Astrocyte (in vitro differentiated cells and primary cell): Measurements from ENCODE around the gene HFE. TPM values are rescaled to one million over a fixed set of nuclear protein-coding genes. Genes with fewer than 3 reads are reported as not detected.
A peak's percentile ranks its signal among the peaks of the same experiment; 100 is the strongest.

Experiments
- DNase-seq: peaks from one replicate; pipeline ENCODE4 v3.0.0-alpha.2; 2010; ENCODE audit warnings: low read depth
- FAIRE-seq: peaks from 2 replicates; lab custom pipeline; 2011; peaks lifted over from hg19 to GRCh38; lab: Jason Lieb, UNC
- H2AFZ ChIP-seq: 2 replicates; pipeline ENCODE4 v1.6.0; 2012; ENCODE audit warnings: low read depth, low read length, inconsistent platforms
- H3K27ac ChIP-seq: 2 replicates; pipeline ENCODE4 v1.5.1; 2011; ENCODE audit warnings: low read depth, low read length, inconsistent platforms
- H3K27me3 ChIP-seq: 2 replicates; pipeline ENCODE4 v1.6.0; 2011; ENCODE audit warnings: low read length, inconsistent platforms; ENCODE audit not compliant: insufficient read depth
- H3K36me3 ChIP-seq: 2 replicates; pipeline ENCODE4 v1.5.1; 2011; ENCODE audit warnings: low read length, inconsistent platforms; ENCODE audit not compliant: insufficient read depth
- H3K4me1 ChIP-seq: 2 replicates; pipeline ENCODE4 v1.5.1; 2011; ENCODE audit warnings: low read length, inconsistent platforms; ENCODE audit not compliant: insufficient read depth
- H3K4me2 ChIP-seq: 2 replicates; pipeline ENCODE4 v1.6.0; 2012; ENCODE audit warnings: low read length, inconsistent platforms
- H3K4me3 ChIP-seq: 2 replicates; pipeline ENCODE4 v1.5.1; 2011; ENCODE audit warnings: low read depth, mild to moderate bottlenecking, low read length, inconsistent platforms; ENCODE audit not compliant: insufficient read depth
- H3K79me2 ChIP-seq: 2 replicates; pipeline ENCODE4 v1.6.0; 2012; ENCODE audit warnings: mild to moderate bottlenecking, low read length, inconsistent platforms; ENCODE audit not compliant: insufficient read depth
- H3K9ac ChIP-seq: 2 replicates; pipeline ENCODE4 v1.6.0; 2012; ENCODE audit warnings: mild to moderate bottlenecking, low read length, inconsistent platforms
- H3K9me3 ChIP-seq: 2 replicates; pipeline ENCODE4 v1.5.1; 2012; ENCODE audit warnings: low read depth, mild to moderate bottlenecking, low read length, inconsistent platforms; ENCODE audit not compliant: insufficient read depth
- H4K20me1 ChIP-seq: 2 replicates; pipeline ENCODE4 v1.6.0; 2012; ENCODE audit warnings: low read length, inconsistent platforms; ENCODE audit not compliant: insufficient read depth
- H3K27ac Mint-ChIP-seq: one replicate; pipeline ENCODE4 v1.8.0; 2021; ENCODE audit warnings: mild to moderate bottlenecking, mixed read lengths; ENCODE audit not compliant: unreplicated experiment
- H3K27me3 Mint-ChIP-seq: one replicate; pipeline ENCODE4 v1.8.0; 2021; ENCODE audit warnings: low read depth, mixed read lengths; ENCODE audit not compliant: unreplicated experiment
- H3K36me3 Mint-ChIP-seq: one replicate; pipeline ENCODE4 v1.8.0; 2021; ENCODE audit warnings: low read depth, mixed read lengths; ENCODE audit not compliant: unreplicated experiment
- H3K4me1 Mint-ChIP-seq: one replicate; pipeline ENCODE4 v1.8.0; 2021; ENCODE audit warnings: low read depth, mixed read lengths; ENCODE audit not compliant: unreplicated experiment
- H3K4me3 Mint-ChIP-seq: one replicate; pipeline ENCODE4 v1.8.0; 2021; ENCODE audit warnings: mild to moderate bottlenecking, moderate library complexity, mixed read lengths; ENCODE audit not compliant: unreplicated experiment
- H3K9me3 Mint-ChIP-seq: one replicate; pipeline ENCODE4 v1.8.0; 2021; ENCODE audit warnings: mild to moderate bottlenecking, mixed read lengths; ENCODE audit not compliant: unreplicated experiment
- EZH2 ChIP-seq: IDR thresholded peaks from 2 replicates; pipeline ENCODE4 v1.6.1; 2012; ENCODE audit warnings: mild to moderate bottlenecking, low read length, inconsistent platforms; ENCODE audit not compliant: insufficient read depth
- total RNA-seq: library from RNA; stranded (reverse); gene quantifications from 2 replicates; pipeline ENCODE4 v1.2.1, GENCODE V29; 2021
- TF ChIP-seq, protein P1 (sequence below): IDR thresholded peaks from 2 replicates; pipeline ENCODE4 v1.5.1; 2011; ENCODE audit warnings: low read depth, mild to moderate bottlenecking, inconsistent platforms, low read length, moderate library complexity; ENCODE audit not compliant: insufficient read depth

The HFE gene
- total RNA-seq, 1 donor from 2014 or later, result 5.7 TPM

DNA sequence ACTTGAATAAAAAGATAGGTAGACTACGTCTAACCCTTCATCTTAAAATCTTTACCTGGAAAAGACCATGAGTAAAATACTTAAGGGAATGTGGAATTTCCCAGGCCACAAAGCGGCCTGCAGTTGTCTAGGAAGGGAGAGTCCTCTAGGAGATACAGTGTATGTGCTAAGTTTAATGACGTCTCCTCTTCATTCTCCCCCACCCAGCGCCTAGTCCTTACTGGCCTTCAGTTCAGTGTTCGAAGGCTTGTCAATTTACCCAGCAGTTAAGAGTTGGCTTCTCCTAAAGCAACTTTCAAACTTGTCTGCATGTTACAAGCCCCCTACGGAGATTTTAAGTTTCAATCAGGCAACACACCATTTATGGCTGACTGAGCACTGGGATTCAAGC, 35.2 kb downstream of the HFE start:
- H3K9me3 Mint-ChIP-seq, result peaks cover 2% of the 10 kb centered on the region
- TF ChIP-seq EZH2, result no peak
- TF ChIP-seq, protein P1, sequence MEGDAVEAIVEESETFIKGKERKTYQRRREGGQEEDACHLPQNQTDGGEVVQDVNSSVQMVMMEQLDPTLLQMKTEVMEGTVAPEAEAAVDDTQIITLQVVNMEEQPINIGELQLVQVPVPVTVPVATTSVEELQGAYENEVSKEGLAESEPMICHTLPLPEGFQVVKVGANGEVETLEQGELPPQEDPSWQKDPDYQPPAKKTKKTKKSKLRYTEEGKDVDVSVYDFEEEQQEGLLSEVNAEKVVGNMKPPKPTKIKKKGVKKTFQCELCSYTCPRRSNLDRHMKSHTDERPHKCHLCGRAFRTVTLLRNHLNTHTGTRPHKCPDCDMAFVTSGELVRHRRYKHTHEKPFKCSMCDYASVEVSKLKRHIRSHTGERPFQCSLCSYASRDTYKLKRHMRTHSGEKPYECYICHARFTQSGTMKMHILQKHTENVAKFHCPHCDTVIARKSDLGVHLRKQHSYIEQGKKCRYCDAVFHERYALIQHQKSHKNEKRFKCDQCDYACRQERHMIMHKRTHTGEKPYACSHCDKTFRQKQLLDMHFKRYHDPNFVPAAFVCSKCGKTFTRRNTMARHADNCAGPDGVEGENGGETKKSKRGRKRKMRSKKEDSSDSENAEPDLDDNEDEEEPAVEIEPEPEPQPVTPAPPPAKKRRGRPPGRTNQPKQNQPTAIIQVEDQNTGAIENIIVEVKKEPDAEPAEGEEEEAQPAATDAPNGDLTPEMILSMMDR, result no peak
- Histone ChIP-seq H3K36me3 (no peaks in the 10 kb centered on the region), H3K79me2 (peaks cover 34% of the 10 kb centered on the region), H3K4me3 (peak overlapping the region; percentile 87), H3K9me3 (no peaks in the 10 kb centered on the region), H3K4me1 (peaks cover 10% of the 10 kb centered on the region), H3K4me2 (peak overlapping the region; percentile 86), H3K9ac (peak overlapping the region; percentile 92), H2AFZ (peak overlapping the region; percentile 22), H3K27ac (peak overlapping the region; percentile 87), H4K20me1 (peaks cover 29% of the 10 kb centered on the region), H3K27me3 (no peaks in the 10 kb centered on the region)
- FAIRE-seq (no peak), DNase-seq (peak; percentile 27)
- peaks cover 10% of the 10 kb centered on the region for H3K4me1 Mint-ChIP-seq
- peaks cover 11% of the 10 kb centered on the region for H3K36me3 Mint-ChIP-seq
- no peaks in the 10 kb centered on the region for H3K27me3 Mint-ChIP-seq
- H3K27ac Mint-ChIP-seq, result peak overlapping the region; percentile 100
- peak overlapping the region; percentile 100 for H3K4me3 Mint-ChIP-seq

DNA sequence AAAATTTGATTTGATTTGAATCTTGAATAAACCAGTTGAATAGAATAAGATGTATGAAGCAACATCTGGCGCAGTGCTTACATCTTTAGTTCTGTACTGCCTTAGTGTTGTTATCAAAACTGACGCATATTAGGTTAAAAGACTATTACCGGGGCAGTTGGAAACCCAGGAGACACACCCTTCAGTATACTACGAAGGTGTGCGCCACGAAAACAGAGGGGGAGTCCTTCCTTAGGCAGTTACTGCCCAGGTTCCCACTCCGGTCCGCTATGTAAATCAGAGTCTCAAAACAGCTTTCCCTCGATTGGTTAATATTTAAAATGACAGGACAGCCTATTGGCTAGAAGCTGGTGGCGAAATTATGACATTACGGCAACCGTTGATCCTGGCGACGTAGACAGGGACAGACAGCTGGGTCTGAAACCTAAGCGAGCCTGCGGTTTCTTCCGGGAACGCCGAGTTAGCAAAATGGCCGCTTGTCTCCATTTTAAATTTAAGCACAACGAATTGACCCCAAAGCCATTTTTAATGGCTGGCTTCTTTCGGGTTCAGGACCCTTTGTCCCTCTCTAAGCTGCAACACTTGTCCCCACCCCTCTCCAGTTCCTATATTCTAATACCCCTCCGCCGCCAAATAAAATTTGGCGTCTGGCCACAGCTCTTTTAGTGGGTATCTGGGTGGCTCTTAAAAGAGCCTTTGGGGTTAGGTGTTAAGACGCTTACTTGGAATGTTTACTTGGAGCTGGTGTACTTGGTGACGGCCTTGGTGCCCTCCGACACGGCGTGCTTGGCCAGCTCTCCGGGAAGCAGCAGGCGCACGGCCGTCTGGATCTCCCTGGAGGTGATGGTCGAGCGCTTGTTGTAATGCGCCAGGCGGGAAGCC, 35.8 kb downstream of the HFE start:
- Histone ChIP-seq H3K27me3 (no peaks in the 10 kb centered on the region), H3K36me3 (no peaks in the 10 kb centered on the region), H4K20me1 (peaks cover 29% of the 10 kb centered on the region), H3K9ac (peak overlapping the region; percentile 92), H3K4me2 (peak overlapping the region; percentile 86), H3K27ac (peak overlapping the region; percentile 87), H3K79me2 (peaks cover 40% of the 10 kb centered on the region), H3K4me1 (peaks cover 10% of the 10 kb centered on the region), H3K9me3 (no peaks in the 10 kb centered on the region), H3K4me3 (peak overlapping the region; percentile 87), H2AFZ (peak overlapping the region; percentile 27)
- peak; percentile 73 for FAIRE-seq
- DNase-seq, result peak; percentile 98
- Mint-ChIP-seq H3K36me3 (peaks cover 13% of the 10 kb centered on the region), H3K9me3 (peaks cover 2% of the 10 kb centered on the region), H3K4me1 (peaks cover 10% of the 10 kb centered on the region), H3K27ac (peak overlapping the region; percentile 100), H3K4me3 (peak overlapping the region; percentile 100), H3K27me3 (no peaks in the 10 kb centered on the region)
- TF ChIP-seq, protein P1, result no peak
- TF ChIP-seq EZH2, result no peak

DNA sequence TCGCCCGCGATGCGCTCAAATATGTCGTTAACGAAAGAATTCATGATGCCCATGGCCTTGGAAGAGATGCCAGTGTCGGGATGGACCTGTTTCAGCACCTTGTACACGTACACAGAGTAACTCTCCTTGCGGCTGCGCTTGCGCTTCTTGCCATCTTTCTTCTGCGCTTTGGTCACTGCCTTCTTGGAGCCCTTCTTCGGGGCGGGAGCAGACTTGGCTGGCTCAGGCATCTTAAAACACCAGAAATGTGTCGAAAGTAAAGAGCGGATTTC, 36.4 kb downstream of the HFE start:
- H3K27ac ChIP-seq, result peak overlapping the region; percentile 87
- H3K4me1 ChIP-seq, result peaks cover 10% of the 10 kb centered on the region
- FAIRE-seq (no peak), DNase-seq (no peak)
- H3K9me3 ChIP-seq, result no peaks in the 10 kb centered on the region
- H3K9me3 Mint-ChIP-seq, result peaks cover 2% of the 10 kb centered on the region
- peaks cover 29% of the 10 kb centered on the region for H4K20me1 ChIP-seq
- H3K4me2 ChIP-seq, result peak overlapping the region; percentile 86
- peak overlapping the region; percentile 100 for H3K4me3 Mint-ChIP-seq
- H3K79me2 ChIP-seq, result peaks cover 44% of the 10 kb centered on the region
- TF ChIP-seq EZH2, result no peak
- TF ChIP-seq, protein P1, result no peak
- H3K27me3 Mint-ChIP-seq, result no peaks in the 10 kb centered on the region
- H3K36me3 ChIP-seq, result no peaks in the 10 kb centered on the region
- no peaks in the 10 kb centered on the region for H3K27me3 ChIP-seq
- H3K4me1 Mint-ChIP-seq, result peaks cover 14% of the 10 kb centered on the region
- H3K27ac Mint-ChIP-seq, result peak overlapping the region; percentile 100
- peak overlapping the region; percentile 87 for H3K4me3 ChIP-seq
- peak overlapping the region; percentile 27 for H2AFZ ChIP-seq
- peak overlapping the region; percentile 92 for H3K9ac ChIP-seq
- H3K36me3 Mint-ChIP-seq, result peaks cover 14% of the 10 kb centered on the region
